ENCODE results near the gene TBL1X. TPM values are rescaled to one million over a fixed set of nuclear protein-coding genes. Genes with fewer than 3 reads are reported as not detected.

The TBL1X gene
- total RNA-seq, 2 donors from 2014 or later: 16.3 to 18.9 TPM

GRCh38 chrX:9647431-9647830 lies 182.6 kb downstream of the TBL1X start:
- Histone ChIP-seq H3K4me1 (no peaks in the 10 kb centered on the region), H3K27ac (no peak overlapping the region), H3K27me3 (no peaks in the 10 kb centered on the region), H3K36me3 (no peaks in the 10 kb centered on the region), H3K9me3 (no peaks in the 10 kb centered on the region), H3K4me3 (no peak overlapping the region), H3K9ac (ENCODE audit: low read depth in 2 of 2, low read length in 2 of 2) (no peak overlapping the region)
- DNase-seq: no peak
- TF ChIP-seq, protein P1, sequence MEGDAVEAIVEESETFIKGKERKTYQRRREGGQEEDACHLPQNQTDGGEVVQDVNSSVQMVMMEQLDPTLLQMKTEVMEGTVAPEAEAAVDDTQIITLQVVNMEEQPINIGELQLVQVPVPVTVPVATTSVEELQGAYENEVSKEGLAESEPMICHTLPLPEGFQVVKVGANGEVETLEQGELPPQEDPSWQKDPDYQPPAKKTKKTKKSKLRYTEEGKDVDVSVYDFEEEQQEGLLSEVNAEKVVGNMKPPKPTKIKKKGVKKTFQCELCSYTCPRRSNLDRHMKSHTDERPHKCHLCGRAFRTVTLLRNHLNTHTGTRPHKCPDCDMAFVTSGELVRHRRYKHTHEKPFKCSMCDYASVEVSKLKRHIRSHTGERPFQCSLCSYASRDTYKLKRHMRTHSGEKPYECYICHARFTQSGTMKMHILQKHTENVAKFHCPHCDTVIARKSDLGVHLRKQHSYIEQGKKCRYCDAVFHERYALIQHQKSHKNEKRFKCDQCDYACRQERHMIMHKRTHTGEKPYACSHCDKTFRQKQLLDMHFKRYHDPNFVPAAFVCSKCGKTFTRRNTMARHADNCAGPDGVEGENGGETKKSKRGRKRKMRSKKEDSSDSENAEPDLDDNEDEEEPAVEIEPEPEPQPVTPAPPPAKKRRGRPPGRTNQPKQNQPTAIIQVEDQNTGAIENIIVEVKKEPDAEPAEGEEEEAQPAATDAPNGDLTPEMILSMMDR (IDR thresholded peaks at IDR 0.05): no peak
- intact Hi-C loops (cut with DNase I): no loop called here

DNA sequence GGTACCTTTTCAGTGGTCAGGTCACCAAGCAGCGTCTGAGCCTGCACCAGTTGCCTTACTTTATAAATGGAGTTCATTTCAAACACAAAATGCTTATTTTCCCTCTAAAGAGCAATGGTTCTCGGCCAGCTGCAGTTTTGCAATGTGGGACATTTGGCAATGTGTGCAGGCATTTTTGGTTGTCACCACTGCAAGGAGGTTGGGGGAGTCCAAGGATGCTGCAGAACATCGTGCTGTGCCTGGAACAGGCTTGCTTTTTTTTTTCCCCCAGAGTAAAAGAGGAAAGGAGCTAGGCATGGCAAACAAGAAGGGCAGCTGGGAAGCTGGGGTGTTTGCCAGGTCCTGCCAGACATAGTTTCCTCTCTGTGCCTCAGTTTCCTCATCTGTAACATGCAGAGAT lies 185.2 kb downstream of the TBL1X start:
- Histone ChIP-seq H3K4me1 (no peaks in the 10 kb centered on the region), H3K36me3 (no peaks in the 10 kb centered on the region), H3K27me3 (no peaks in the 10 kb centered on the region), H3K9me3 (no peaks in the 10 kb centered on the region), H3K9ac (ENCODE audit: low read depth in 2 of 2, low read length in 2 of 2) (peak overlapping the region in 1 of 2 donors; percentile 35), H3K4me3 (no peak overlapping the region), H3K27ac (no peak overlapping the region)
- intact Hi-C loops (cut with DNase I): no loop called here
- TF ChIP-seq, protein P1 (IDR thresholded peaks at IDR 0.05): no peak
- no peak for DNase-seq

DNA sequence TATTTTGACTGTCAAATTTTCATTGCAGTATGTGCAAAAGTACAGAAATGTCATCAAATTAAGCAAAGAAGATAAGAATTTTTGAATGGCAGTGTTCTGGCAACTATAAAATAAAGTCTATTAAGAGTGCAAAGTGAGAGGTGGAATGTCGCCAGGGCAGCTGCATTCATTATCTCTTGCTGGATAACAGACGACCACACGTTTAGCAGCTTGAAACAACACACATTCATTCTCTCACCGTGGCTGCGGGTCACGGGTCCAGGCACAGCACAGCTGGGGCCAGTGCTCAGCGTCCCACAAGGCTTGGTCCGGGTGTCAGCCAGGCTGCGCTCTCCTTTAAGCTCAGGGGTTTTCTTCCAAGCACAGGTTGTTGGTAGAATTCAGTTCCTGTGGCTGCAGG lies 186.9 kb downstream of the TBL1X start:
- no peaks in the 10 kb centered on the region for H3K36me3 ChIP-seq
- no peak overlapping the region for H3K9ac ChIP-seq (ENCODE audit: low read depth in 2 of 2, low read length in 2 of 2)

DNA sequence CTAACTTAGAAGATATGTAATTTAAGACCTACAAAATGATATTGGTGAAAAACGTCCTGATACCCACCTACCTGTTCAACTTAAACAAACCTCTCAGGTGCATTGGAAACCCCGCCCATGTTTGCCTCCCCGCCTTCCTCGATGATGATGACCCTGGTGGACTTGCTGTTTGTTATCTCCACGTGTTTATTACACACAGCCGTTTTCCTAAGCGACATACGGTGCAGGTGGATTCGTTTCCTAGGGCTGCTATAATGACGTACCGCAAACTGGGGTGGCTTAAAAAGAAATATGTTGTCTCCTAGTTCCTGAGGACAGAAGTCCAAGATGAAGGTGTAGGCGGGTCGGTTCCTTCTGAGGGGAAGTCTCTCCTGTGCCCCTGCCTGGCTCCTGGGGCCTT lies 190.1 kb downstream of the TBL1X start:
- Histone ChIP-seq H3K36me3 (no peaks in the 10 kb centered on the region), H3K9me3 (no peaks in the 10 kb centered on the region), H3K27ac (no peak overlapping the region), H3K4me3 (no peak overlapping the region), H3K27me3 (no peaks in the 10 kb centered on the region), H3K9ac (ENCODE audit: low read depth in 2 of 2, low read length in 2 of 2) (no peak overlapping the region), H3K4me1 (no peaks in the 10 kb centered on the region)
- no peak for DNase-seq
- TF ChIP-seq, protein P1 (IDR thresholded peaks at IDR 0.05): no peak
- intact Hi-C loops (cut with DNase I): no loop called here

More for the DNA sequence above, 186.9 kb downstream of the TBL1X start:
- intact Hi-C loops (cut with DNase I): no loop called here
- Histone ChIP-seq H3K27me3 (no peaks in the 10 kb centered on the region), H3K4me1 (no peaks in the 10 kb centered on the region), H3K9me3 (no peaks in the 10 kb centered on the region), H3K27ac (no peak overlapping the region), H3K4me3 (no peak overlapping the region)
- TF ChIP-seq, protein P1 (IDR thresholded peaks at IDR 0.05): no peak
- DNase-seq: no peak

- Histone ChIP-seq H3K27me3 (no peaks in the 10 kb centered on the region), H3K9ac (ENCODE audit: low read depth in 2 of 2, low read length in 2 of 2) (no peak overlapping the region), H3K4me1 (no peaks in the 10 kb centered on the region), H3K27ac (no peak overlapping the region), H3K4me3 (no peak overlapping the region), H3K36me3 (no peaks in the 10 kb centered on the region), H3K9me3 (no peaks in the 10 kb centered on the region)
- DNase-seq: no peak
- TF ChIP-seq, protein P1 (IDR thresholded peaks at IDR 0.05): no peak
- intact Hi-C loops (cut with DNase I): no loop called here
Observed at GRCh38 chrX:9656277-9656676, 191.4 kb downstream of the TBL1X start.

- no peaks in the 10 kb centered on the region for H3K9me3 ChIP-seq
- H3K27me3 ChIP-seq: no peaks in the 10 kb centered on the region
- H3K4me1 ChIP-seq: no peaks in the 10 kb centered on the region
- no peak overlapping the region for H3K9ac ChIP-seq (ENCODE audit: low read depth in 2 of 2, low read length in 2 of 2)
- no peak overlapping the region for H3K27ac ChIP-seq
- H3K4me3 ChIP-seq: no peak overlapping the region
- H3K36me3 ChIP-seq: no peaks in the 10 kb centered on the region
- TF ChIP-seq, protein P1 (IDR thresholded peaks at IDR 0.05): no peak
- no peak for DNase-seq
- intact Hi-C loops (cut with DNase I): no loop called here
Observed at GRCh38 chrX:9656871-9657270, 192.0 kb downstream of the TBL1X start.

Measured in colonic mucosa (tissue), 4 donors.